H7 (cell line): ENCODE data around the gene PLXNC1. TPM values are rescaled to one million over a fixed set of nuclear protein-coding genes. Genes with fewer than 3 reads are reported as not detected.
A peak's percentile ranks its signal among the peaks of the same experiment; 100 is the strongest.

Experiments used
- DNase-seq: peaks from one replicate; pipeline ENCODE4 v3.0.0; 2012
- H3K27me3 ChIP-seq: 2 replicates; pipeline ENCODE4 v1.6.0; 2011; ENCODE audit warnings: mild to moderate bottlenecking, low read length; ENCODE audit not compliant: control insufficient read depth, insufficient read depth
- H3K36me3 ChIP-seq: replicated peaks from 2 replicates; pipeline ENCODE4 v1.5.1; 2011; ENCODE audit warnings: low read length; ENCODE audit not compliant: control insufficient read depth, insufficient read depth
- H3K4me3 ChIP-seq: 2 replicates; pipeline ENCODE4 v1.5.1; 2011; ENCODE audit warnings: low read depth, mild to moderate bottlenecking, control low read depth, low read length, moderate library complexity; ENCODE audit not compliant: insufficient read depth
- total RNA-seq: library from RNA; depleted of rRNA; stranded (reverse); fragments of >200 nt; shearing (Covaris generic); gene quantifications from 2 replicates; pipeline ENCODE4 v1.2.3, GENCODE V29; 2014

The PLXNC1 gene
- total RNA-seq, 1 experiment from 2014 or later = 1.2 TPM

DNA sequence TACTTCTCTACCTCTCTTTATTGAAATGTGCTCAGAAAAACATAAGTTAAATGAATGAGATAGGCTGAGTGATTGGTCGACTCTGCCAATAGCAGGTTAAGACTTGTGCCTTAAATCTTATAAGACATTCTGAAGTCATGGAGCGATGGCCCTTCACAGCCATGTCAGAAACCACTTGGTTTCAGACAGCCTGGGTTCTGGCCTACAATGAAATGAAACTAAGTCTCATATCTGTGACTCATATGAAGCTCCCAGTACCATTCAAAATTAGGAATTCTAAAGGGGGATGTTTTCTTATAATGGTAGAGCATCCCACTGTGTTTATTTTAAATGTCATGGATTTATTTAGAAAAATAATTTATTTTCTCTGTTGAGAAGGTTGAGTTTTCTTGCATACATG is 42.6 kb downstream of the PLXNC1 start:
- H3K27me3 ChIP-seq = peaks cover 3% of the 10 kb centered on the region
- H3K36me3 ChIP-seq = no peaks in the 10 kb centered on the region
- no peak overlapping the region for H3K4me3 ChIP-seq
- DNase-seq = no peak

DNA sequence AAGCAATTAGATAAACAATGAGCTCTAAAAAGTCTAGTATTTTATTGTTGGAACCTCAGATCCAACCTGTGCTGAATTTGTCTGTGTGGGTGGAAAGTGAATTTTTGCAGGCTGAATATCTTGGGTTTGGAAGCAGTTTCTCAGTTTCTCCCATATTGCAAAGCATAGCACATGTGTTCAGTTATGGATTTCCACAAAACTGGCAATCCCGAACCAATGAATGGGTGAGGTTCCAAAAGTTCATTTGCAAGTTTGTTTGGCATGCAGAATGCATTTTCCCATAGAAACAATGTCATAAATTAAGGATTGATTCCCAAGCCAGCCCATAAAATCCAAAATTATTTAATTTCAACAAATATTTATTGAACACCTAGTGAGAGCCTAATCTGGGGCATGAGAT is 43.4 kb downstream of the PLXNC1 start:
- no peak for DNase-seq
- Histone ChIP-seq H3K36me3 (no peaks in the 10 kb centered on the region), H3K27me3 (peaks cover 1% of the 10 kb centered on the region), H3K4me3 (no peak overlapping the region)

DNA sequence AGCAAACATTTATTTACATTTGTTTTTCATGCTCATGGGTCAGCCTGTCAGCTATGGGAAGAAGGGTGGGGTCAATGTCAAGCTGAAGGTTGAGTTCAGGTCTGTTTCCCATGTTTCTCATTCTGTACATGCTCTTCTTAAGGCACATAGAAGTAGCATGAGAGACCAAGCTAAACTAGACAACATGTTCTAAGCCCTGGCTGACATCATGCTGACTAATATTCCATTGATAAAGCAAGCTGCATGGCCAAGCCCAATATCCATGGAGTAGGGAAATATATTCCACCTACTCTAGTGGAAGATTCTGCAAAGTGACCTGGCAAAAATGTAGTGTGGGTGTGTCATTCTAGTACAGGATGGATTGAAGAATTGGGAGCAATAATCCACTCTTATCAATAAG is 44.1 kb downstream of the PLXNC1 start:
- H3K27me3 ChIP-seq = peaks cover 1% of the 10 kb centered on the region
- H3K36me3 ChIP-seq = no peaks in the 10 kb centered on the region
- DNase-seq = no peak
- H3K4me3 ChIP-seq = no peak overlapping the region

DNA sequence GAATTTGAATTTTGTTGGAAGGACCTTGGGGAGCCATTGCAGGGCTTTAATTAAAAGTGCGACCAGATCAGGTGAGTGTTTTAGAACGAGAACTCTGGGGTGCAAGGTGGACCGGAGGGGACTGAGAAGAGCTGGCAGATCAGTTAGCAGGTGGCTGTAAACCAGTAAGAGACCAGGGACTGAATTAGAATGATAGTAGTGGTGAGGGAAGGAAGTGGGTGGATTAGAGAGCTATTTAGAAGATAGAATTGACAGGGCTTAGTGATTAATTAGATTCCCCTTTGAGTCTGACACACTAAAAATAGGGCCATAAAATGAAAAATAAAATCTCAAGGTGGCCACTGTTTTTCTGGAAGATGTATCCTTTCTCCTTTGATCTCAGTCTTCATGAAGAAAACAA is 44.8 kb downstream of the PLXNC1 start:
- H3K4me3 ChIP-seq = no peak overlapping the region
- no peaks in the 10 kb centered on the region for H3K36me3 ChIP-seq
- H3K27me3 ChIP-seq = peaks cover 1% of the 10 kb centered on the region; the same call in 1 of the 2 replicates
- DNase-seq = no peak

DNA sequence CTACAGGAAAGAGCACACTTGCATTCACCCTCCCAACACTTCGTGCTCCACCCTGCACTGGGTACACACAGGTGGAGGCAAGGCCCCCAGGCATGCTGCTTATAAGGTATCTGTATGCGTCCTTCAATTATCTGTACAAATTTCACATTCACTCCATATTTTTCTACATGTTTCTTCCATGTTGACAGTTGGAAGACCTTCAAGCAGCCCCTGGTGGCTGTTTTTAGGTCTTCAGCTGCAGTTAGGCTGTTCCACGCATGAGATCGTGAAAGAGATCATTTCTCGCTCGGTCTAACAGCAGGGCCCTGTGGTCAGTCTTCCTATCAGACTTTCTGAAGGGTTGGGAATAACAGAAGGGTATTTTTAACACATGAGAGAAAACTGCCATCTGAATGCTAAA is 47.1 kb downstream of the PLXNC1 start:
- no peaks in the 10 kb centered on the region for H3K27me3 ChIP-seq
- no peak for DNase-seq
- H3K4me3 ChIP-seq = no peak overlapping the region
- no peaks in the 10 kb centered on the region for H3K36me3 ChIP-seq

DNA sequence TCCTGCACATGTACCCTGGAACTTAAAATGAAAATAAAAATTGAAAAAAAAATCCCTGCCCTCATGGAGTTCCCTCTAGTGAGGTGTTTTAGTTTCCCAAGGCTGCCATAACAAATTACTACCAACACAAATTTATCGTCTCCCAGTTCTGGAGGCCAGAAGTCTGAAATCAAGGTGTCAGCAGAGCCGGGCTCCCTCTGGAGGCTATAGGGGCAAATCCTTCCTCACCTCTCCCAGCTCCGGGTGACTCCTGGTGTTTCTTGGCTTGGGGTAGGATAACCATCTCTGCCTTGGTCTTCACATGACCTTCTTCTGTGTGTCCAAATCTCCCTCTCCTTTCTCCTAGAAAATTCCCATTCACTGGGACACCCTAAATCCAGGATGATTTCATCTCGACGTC is 50.1 kb downstream of the PLXNC1 start:
- Histone ChIP-seq H3K27me3 (no peaks in the 10 kb centered on the region), H3K4me3 (no peak overlapping the region), H3K36me3 (no peaks in the 10 kb centered on the region)
- no peak for DNase-seq

DNA sequence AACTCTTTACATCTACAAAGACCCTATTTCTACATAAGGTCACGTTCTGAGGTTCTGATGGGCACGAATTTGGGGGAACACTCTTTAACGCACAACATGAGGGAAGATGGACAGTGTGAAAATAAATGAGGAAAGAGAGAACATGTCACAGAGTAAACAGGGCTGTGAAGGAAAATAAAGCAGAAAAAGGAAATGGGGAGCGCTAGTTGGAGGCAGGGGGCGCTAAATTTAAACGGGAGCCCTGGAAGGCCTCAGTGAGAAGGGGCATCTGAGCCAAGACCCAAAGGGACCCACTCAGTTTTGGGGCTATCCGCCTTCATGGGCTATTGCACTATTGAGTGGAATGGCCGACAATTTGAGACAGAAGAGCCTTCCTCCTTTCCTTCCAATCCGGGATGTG is 50.5 kb downstream of the PLXNC1 start:
- H3K27me3 ChIP-seq = no peaks in the 10 kb centered on the region
- no peaks in the 10 kb centered on the region for H3K36me3 ChIP-seq
- H3K4me3 ChIP-seq = no peak overlapping the region
- DNase-seq = peak; percentile 41

DNA sequence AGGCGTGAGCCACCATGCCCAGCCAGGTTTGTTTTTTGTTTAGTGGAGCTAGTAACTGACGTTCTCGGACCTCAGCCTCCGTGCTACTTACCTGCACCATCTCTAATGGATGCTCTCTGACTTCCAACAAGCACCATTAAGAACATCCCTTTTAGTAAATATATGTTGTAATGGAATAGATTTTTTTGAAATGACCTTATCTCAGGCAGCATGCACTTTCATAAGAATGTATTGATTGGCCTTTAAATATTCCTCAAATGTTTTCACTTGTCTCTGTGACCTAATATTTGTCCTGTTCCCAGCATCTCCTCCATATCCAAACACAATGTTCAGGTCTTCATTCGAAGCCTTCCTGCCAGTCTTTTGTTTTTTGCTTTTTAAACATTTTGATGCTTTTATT is 51.7 kb downstream of the PLXNC1 start:
- DNase-seq = no peak
- no peaks in the 10 kb centered on the region for H3K27me3 ChIP-seq
- H3K36me3 ChIP-seq = no peaks in the 10 kb centered on the region
- H3K4me3 ChIP-seq = no peak overlapping the region

DNA sequence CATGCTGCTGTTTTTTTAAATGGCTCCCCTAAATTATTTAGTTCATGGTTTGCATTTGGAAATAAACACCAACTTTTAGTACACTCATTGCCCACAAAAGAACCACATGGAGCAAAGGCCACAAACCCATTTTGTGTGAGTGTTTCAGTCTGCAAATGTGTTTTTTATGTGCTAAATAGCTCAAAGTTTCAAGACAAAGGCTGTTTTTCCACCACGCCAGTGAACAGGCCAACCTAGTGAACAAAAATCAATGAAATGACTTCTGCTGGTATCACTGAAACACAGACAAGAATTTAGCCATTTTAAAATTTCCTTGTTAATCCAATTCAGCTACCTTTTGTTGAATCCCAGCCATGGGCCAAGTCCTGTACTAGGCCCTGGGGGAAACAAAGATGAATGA is 52.3 kb downstream of the PLXNC1 start:
- Histone ChIP-seq H3K4me3 (no peak overlapping the region), H3K36me3 (no peaks in the 10 kb centered on the region), H3K27me3 (no peaks in the 10 kb centered on the region)
- DNase-seq = no peak

DNA sequence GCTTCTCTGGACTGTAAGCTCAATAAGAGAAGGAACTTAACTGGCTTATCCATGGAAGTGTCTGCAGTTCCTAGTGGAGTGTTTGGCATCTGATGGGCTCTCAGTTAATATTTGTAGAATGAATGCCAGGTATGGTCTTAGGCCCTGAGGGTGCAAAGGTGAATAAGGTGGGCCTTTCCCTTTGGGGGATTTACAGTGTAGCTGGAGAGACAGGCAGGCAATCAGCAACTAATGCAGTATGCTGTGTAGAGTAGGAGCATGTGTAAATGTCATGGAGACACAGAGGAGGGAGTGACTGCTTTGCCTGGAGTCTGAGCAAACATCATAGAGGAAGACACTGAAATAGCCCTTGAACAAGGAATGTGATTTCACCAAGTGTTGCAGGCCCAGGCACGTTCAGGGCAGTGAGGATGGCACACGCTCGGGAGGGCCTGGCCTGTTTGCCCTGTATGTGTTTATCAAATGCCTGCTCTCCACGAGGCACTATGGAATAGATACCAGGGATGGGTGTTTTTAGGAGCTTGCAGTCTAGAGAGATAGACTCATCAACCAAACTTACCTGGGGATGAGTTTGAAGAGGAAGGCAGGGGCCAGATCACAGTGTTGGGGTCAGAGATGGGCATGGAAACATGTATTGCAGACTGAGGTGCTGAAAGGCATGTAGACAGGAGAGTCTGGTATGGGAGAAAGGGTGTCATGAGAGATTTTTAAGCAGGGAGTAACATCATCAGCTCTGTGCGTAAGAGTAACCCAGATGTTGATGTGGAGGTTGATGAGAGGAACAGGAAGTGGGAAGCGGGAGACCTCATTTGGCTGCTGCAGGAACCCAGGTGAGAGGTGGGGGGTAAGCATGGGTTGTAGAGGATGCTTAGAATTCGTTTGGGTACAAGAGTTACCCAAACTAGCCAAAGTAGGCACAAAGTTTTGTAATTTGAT is 54.1 kb downstream of the PLXNC1 start:
- Histone ChIP-seq H3K4me3 (no peak overlapping the region), H3K36me3 (no peaks in the 10 kb centered on the region), H3K27me3 (no peaks in the 10 kb centered on the region)
- DNase-seq = no peak

DNA sequence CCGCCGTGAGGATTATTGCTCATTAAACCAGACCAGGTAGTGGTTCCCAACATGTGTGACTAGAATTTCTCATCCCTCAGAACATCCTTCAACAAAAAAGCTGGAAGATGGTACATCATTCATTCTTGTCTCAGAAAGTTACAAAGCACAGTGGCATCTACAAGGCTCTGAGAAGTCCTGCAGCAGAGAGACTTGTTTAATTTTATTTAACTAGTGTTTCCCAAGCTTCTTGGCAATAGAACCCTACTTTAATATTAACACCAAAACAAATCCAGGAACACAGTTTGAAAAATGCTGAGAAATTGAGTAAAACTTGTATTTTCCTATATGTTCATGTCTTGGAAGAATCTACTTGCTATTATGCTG is 54.8 kb downstream of the PLXNC1 start:
- Histone ChIP-seq H3K36me3 (no peaks in the 10 kb centered on the region), H3K4me3 (no peak overlapping the region), H3K27me3 (no peaks in the 10 kb centered on the region)
- DNase-seq = no peak

DNA sequence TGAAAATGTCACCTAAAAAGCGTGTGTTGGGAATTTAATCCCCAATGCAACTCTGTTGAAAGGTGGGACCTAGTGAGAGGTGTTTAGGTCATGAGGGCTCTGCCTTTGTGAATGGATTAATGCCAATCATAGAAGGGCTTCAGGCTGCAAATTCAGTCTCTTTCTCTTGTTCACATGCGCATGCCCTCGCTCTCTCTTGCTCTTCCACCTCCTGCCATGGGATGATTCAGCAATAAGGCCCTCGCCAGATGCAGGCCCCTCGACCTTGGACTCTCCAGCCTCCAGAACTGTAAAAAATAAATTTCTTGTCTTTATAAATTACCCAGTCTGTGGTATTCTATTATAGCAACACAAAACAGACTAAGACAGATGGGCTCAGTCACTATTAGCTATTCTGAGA is 55.4 kb downstream of the PLXNC1 start:
- H3K36me3 ChIP-seq = no peaks in the 10 kb centered on the region
- no peaks in the 10 kb centered on the region for H3K27me3 ChIP-seq
- no peak overlapping the region for H3K4me3 ChIP-seq
- no peak for DNase-seq

DNA sequence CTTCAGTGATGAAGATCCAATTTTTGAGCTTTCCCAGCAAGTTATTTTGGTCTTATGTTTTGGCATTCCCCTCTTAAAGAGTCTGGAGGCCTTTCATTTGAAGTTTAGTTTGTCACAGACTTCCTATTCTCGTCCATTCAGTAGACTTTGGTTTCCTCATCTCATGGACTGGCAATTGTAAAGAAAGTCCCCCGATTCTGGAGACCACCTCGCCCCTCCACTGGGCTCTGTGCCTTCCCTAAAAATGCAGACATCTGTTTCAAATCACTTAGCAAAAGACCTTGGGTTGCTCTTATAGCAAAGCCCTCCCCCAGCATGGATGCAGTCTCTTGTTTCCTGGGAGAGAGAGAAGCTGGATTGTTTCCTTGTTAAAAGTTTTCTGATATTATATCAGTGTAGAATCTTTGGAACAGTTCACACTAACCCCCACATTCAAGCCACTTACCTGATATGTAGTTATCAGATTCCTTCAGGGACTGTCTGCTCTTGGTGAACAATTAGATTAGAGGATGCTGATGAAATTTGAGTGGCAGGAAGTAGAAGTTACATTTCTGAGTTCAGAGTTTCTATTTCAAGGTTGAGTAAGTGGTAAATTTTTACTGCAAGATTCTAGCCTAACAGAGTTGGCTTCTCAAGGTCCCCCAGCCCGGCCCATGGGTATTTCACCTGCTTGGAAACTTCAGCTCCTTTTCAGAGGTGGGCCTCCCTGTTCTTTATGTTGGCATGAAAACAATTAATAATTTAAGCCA is 56.3 kb downstream of the PLXNC1 start:
- no peaks in the 10 kb centered on the region for H3K27me3 ChIP-seq
- H3K4me3 ChIP-seq = no peak overlapping the region
- no peak for DNase-seq
- no peaks in the 10 kb centered on the region for H3K36me3 ChIP-seq

DNA sequence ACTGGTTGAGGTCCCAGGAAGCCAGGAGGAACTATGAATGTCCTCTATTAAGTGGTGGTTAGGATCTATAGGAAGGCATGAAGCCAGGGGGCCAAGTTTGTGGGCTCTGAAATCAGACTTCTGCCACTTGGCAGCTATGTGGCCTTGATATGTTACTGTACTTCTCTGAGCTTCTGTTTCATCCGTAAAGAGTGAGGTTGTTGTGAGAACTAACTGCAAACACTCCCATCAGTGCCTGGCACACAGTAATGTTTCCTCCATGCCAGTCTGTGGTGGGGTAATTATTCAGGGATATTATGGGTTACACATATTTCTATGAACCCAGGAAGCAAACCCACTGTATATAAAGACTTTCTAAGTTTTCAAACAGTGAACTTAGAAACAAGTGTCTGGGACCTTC is 57.4 kb downstream of the PLXNC1 start:
- no peaks in the 10 kb centered on the region for H3K36me3 ChIP-seq
- H3K4me3 ChIP-seq = no peak overlapping the region
- DNase-seq = no peak
- no peaks in the 10 kb centered on the region for H3K27me3 ChIP-seq

DNA sequence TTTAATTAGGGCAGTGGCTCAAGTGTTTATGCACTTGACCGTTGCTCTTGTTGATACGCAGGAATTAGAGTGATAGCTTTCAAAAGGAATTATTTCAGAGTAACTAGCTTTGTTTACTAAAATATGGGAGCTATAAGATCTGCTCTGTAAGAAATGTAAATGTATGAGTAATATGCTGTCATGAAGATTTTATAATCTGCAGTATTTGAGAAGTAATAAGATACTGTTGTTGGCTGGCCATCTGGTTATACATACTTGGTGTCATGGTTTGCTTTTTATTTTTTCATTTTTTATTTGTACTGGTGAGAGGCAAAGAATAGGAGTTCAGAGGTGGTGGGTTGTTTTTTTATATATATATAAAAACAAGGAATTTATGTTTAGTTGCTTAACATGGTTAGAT is 58.5 kb downstream of the PLXNC1 start:
- no peaks in the 10 kb centered on the region for H3K36me3 ChIP-seq
- H3K4me3 ChIP-seq = no peak overlapping the region
- DNase-seq = no peak
- H3K27me3 ChIP-seq = no peaks in the 10 kb centered on the region
